IPS DF 6.9 (cell line): ENCODE data around the gene BMP10.

Experiments
- DNase-seq: peaks from one replicate; pipeline ENCODE4 v3.0.0-alpha.2; 2013; ENCODE audit warnings: low read depth, low spot score
- H3K27ac ChIP-seq: one replicate; pipeline ENCODE4 v1.5.1; 2013; ENCODE audit warnings: low read length, control low read depth
- H3K27me3 ChIP-seq: 2 replicates; pipeline ENCODE4 v1.6.1; 2013; ENCODE audit warnings: mild to moderate bottlenecking, low read length; ENCODE audit not compliant: control insufficient read depth, insufficient read depth
- H3K36me3 ChIP-seq: 2 replicates; pipeline ENCODE4 v1.6.1; 2013; ENCODE audit warnings: low read length; ENCODE audit not compliant: control insufficient read depth, insufficient read depth
- H3K4me1 ChIP-seq: 2 replicates; pipeline ENCODE4 v1.6.1; 2013; ENCODE audit warnings: low read length; ENCODE audit not compliant: control insufficient read depth, insufficient read depth
- H3K4me3 ChIP-seq: 2 replicates; pipeline ENCODE4 v1.5.1; 2013; ENCODE audit warnings: mild to moderate bottlenecking, low read length
- H3K9me3 ChIP-seq: 2 replicates; pipeline ENCODE4 v1.6.1; 2013; ENCODE audit warnings: low read length, inconsistent platforms; ENCODE audit not compliant: control insufficient read depth, insufficient read depth
- WGBS: extraction: QIAGEN DNeasy Blood & Tissue Kit; methylation state at CpG from one replicate; pipeline ENCODE4 v1.1.7; 2013; ENCODE audit warnings: mixed read lengths, missing lambda C conversion rate; ENCODE audit not compliant: insufficient read length, insufficient coverage; 5-methylcytosine and 5-hydroxymethylcytosine counted together

BMP10 gene

GRCh38 chr2:68835621-68836020, 35.6 kb downstream of the BMP10 start:
- no peak for DNase-seq
- Histone ChIP-seq H3K36me3 (no peaks in the 10 kb centered on the region), H3K4me1 (no peaks in the 10 kb centered on the region), H3K9me3 (no peaks in the 10 kb centered on the region), H3K4me3 (no peak overlapping the region), H3K27ac (no peak overlapping the region), H3K27me3 (no peaks in the 10 kb centered on the region)
- no CpG with 5 or more reads among the region's 1 CpG for WGBS

GRCh38 chr2:68834737-68835376, 36.3 kb downstream of the BMP10 start:
- no peaks in the 10 kb centered on the region for H3K27me3 ChIP-seq
- no peak for DNase-seq
- no peak overlapping the region for H3K27ac ChIP-seq
- WGBS: no CpG with 5 or more reads among the region's 6 CpGs
- H3K4me1 ChIP-seq: no peaks in the 10 kb centered on the region
- H3K9me3 ChIP-seq: no peaks in the 10 kb centered on the region
- H3K36me3 ChIP-seq: no peaks in the 10 kb centered on the region
- H3K4me3 ChIP-seq: no peak overlapping the region

GRCh38 chr2:68833162-68833561, 38.0 kb downstream of the BMP10 start:
- Histone ChIP-seq H3K4me1 (no peaks in the 10 kb centered on the region), H3K9me3 (no peaks in the 10 kb centered on the region), H3K4me3 (no peak overlapping the region), H3K27me3 (no peaks in the 10 kb centered on the region), H3K27ac (no peak overlapping the region), H3K36me3 (no peaks in the 10 kb centered on the region)
- no peak for DNase-seq
- WGBS: no CpG with 5 or more reads among the region's 2 CpGs

- H3K4me3 ChIP-seq: no peak overlapping the region
- no peak for DNase-seq
- no peaks in the 10 kb centered on the region for H3K36me3 ChIP-seq
- no peak overlapping the region for H3K27ac ChIP-seq
- H3K4me1 ChIP-seq: no peaks in the 10 kb centered on the region
- no peaks in the 10 kb centered on the region for H3K9me3 ChIP-seq
- no CpG with 5 or more reads among the region's 8 CpGs for WGBS
- no peaks in the 10 kb centered on the region for H3K27me3 ChIP-seq
These were observed 38.8 kb downstream of the BMP10 start for GRCh38 chr2:68832233-68832869.

GRCh38 chr2:68831686-68832232, 39.4 kb downstream of the BMP10 start:
- WGBS: no CpG with 5 or more reads among the region's 3 CpGs
- Histone ChIP-seq H3K36me3 (no peaks in the 10 kb centered on the region), H3K4me3 (no peak overlapping the region), H3K27ac (no peak overlapping the region), H3K9me3 (no peaks in the 10 kb centered on the region), H3K4me1 (no peaks in the 10 kb centered on the region), H3K27me3 (no peaks in the 10 kb centered on the region)
- no peak for DNase-seq

DNA sequence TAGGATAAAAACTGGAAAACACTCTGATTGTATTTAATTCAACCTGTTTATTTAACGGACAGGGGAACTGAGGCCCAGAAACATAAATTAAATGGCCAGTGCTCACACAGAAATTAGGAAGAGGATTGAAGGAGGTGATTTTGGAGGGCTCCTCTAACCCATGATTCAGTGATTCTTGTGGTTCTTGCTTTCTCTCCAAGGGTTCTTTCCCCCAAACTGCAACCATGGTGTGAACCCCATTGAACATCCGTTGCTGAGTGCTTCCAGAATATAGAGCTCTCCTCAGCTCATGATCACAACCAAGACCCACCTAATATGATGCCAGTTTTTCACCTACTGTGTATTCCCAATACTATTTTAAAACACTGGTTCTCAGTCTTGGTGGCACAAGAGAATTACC, 41.4 kb downstream of the BMP10 start:
- no peaks in the 10 kb centered on the region for H3K27me3 ChIP-seq
- no peaks in the 10 kb centered on the region for H3K4me1 ChIP-seq
- no peaks in the 10 kb centered on the region for H3K36me3 ChIP-seq
- no peaks in the 10 kb centered on the region for H3K9me3 ChIP-seq
- no peak overlapping the region for H3K4me3 ChIP-seq
- no peak overlapping the region for H3K27ac ChIP-seq
- no peak for DNase-seq
- WGBS: no CpG with 5 or more reads among the region's 2 CpGs

GRCh38 chr2:68828887-68829708, 42.1 kb downstream of the BMP10 start:
- no peak for DNase-seq
- Histone ChIP-seq H3K27me3 (no peaks in the 10 kb centered on the region), H3K4me1 (no peaks in the 10 kb centered on the region), H3K9me3 (no peaks in the 10 kb centered on the region), H3K27ac (no peak overlapping the region), H3K4me3 (no peak overlapping the region), H3K36me3 (no peaks in the 10 kb centered on the region)
- no CpG with 5 or more reads among the region's 10 CpGs for WGBS

- no peaks in the 10 kb centered on the region for H3K36me3 ChIP-seq
- no peak overlapping the region for H3K27ac ChIP-seq
- H3K4me3 ChIP-seq: no peak overlapping the region
- no CpG with 5 or more reads among the region's 4 CpGs for WGBS
- no peaks in the 10 kb centered on the region for H3K4me1 ChIP-seq
- DNase-seq: no peak
- H3K9me3 ChIP-seq: no peaks in the 10 kb centered on the region
- no peaks in the 10 kb centered on the region for H3K27me3 ChIP-seq
These were observed 43.5 kb downstream of the BMP10 start for GRCh38 chr2:68827666-68828065.

- no CpG with 5 or more reads among the region's 5 CpGs for WGBS
- H3K9me3 ChIP-seq: no peaks in the 10 kb centered on the region
These were observed 45.3 kb downstream of the BMP10 start for GRCh38 chr2:68825866-68826265.

DNA sequence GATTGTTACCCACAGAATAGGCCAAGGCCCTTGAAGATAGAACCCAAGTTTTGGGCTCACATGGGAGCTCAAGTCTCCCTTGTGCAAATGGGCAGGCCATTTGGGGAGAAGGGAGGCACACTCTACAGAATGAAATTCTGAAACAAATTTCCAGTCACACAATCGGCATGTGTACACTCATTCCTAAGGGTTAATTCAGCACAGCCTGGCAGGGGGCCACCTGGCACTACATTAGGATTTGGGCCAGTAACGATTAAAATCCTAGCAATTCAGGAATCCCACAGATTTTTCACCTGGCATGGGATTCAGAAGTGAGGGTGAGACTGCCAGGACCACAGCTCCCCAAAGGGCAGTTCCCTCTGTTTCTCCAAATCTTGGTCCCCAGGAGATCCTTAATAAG, 46.4 kb downstream of the BMP10 start:
- Histone ChIP-seq H3K4me3 (no peak overlapping the region), H3K27ac (no peak overlapping the region), H3K27me3 (no peaks in the 10 kb centered on the region), H3K4me1 (no peaks in the 10 kb centered on the region), H3K9me3 (no peaks in the 10 kb centered on the region), H3K36me3 (no peaks in the 10 kb centered on the region)
- WGBS: no CpG with 5 or more reads among the region's 2 CpGs
- no peak for DNase-seq

More at GRCh38 chr2:68825866-68826265, 45.3 kb downstream of the BMP10 start:
- no peaks in the 10 kb centered on the region for H3K27me3 ChIP-seq
- no peak overlapping the region for H3K27ac ChIP-seq
- H3K4me1 ChIP-seq: no peaks in the 10 kb centered on the region
- H3K4me3 ChIP-seq: no peak overlapping the region
- no peak for DNase-seq
- no peaks in the 10 kb centered on the region for H3K36me3 ChIP-seq
